Motor neuron (in vitro differentiated cells): ENCODE results near the gene NBAS. TPM values are rescaled to one million over a fixed set of nuclear protein-coding genes. Genes with fewer than 3 reads are reported as not detected.

Experiments used
- ATAC-seq, 8 experiments: fragments of 200-7000 bp; cut with Tn5 transposase; replicated peaks in 6 of 8; 2 replicates each; pipeline ENCODE4 v1.8.0; 2021; ENCODE audit warnings: mild to moderate bottlenecking in 8 of 8, moderate library complexity in 8 of 8
- H3K27ac ChIP-seq, 2 donors: fragments of 250-450 bp; sonication (Bioruptor Pico); 2 replicates each; pipeline ENCODE4 v1.9.0; 2021; ENCODE audit warnings: antibody characterized with exemption in 2 of 2, mild to moderate bottlenecking in 2 of 2, moderate library complexity in 1 of 2
- H3K4me1 ChIP-seq, 2 donors: fragments of 250-450 bp; sonication (Bioruptor Pico); replicated peaks in 1 of 2; 2 replicates each; pipeline ENCODE4 v1.6.1; 2021; ENCODE audit warnings: antibody characterized with exemption in 2 of 2, mild to moderate bottlenecking in 2 of 2, moderate library complexity in 1 of 2
- H3K4me3 ChIP-seq, 5 donors: fragments of 250-450 bp; sonication (Bioruptor Pico); 2 replicates each; pipeline ENCODE4 v1.9.0; 2021; ENCODE audit warnings: antibody characterized with exemption in 5 of 5, mild to moderate bottlenecking in 5 of 5, moderate library complexity in 4 of 5
- WGBS, 10 experiments: fragments of 450-650 bp; shearing (Covaris generic); methylation state at CpG; one replicate each; pipeline ENCODE4 v1.0.0; 2022; 5-methylcytosine and 5-hydroxymethylcytosine counted together
- in situ Hi-C, 9 experiments: fragments of 400-800 bp; cut with MboI; loops; one replicate each; pipeline ENCODE4 v1.15.0; 2021; ENCODE audit warnings: low sequenced_read_pairs in 9 of 9, low pct_unique_long_range_greater_than_20kb in 2 of 9; ENCODE audit not compliant: unreplicated experiment in 9 of 9
- total RNA-seq, 8 experiments: library from RNA; unstranded; fragments of 300-600 nt; gene quantifications; 2 replicates each; pipeline versions ENCODE4 v1.2.3 to v1.2.4, GENCODE V29; 2022

Gene NBAS
- total RNA-seq, 8 experiments from 2014 or later = 40.4 to 90.0 (median 71.7) TPM

- in situ Hi-C loops = loop anchor here in 1 of 9 experiments (25.0 kb wide), 1 partner anchor 223 kb away; the partner anchor contains the start of gene DDX1
- no peak for ATAC-seq
- WGBS, 10 experiments = 78 to 100% (median 100%) methylated on average over 1 to 2 of the region's 2 CpGs
- Histone ChIP-seq H3K27ac (no peak overlapping the region), H3K4me1 (no peaks in the 10 kb centered on the region), H3K4me3 (no peak overlapping the region)
Observed at GRCh38 chr2:15364561-15364960, 196.6 kb downstream of the NBAS start.

DNA sequence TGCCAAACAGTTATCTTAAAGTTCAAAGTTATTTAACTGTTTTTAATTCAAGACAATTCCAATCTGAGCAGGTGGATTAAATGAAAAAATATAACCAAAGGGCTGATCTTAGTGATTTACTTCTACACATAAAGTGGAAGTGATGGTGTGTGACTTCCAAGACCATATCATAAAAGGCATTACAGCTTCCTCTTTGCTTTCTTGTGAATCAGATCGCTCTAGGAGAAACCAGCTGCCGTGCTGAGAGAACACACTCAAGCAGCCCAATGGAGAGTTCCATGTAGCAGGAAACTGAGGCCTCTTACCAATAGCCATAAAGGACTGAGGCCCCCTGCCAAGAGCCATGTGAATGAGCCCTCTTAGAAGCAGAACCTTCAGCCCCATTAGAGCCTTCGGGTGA lies 197.4 kb downstream of the NBAS start:
- in situ Hi-C loops = loop anchor here in 1 of 9 experiments (25.0 kb wide), 1 partner anchor 224 kb away; the partner anchor contains the start of gene DDX1

DNA sequence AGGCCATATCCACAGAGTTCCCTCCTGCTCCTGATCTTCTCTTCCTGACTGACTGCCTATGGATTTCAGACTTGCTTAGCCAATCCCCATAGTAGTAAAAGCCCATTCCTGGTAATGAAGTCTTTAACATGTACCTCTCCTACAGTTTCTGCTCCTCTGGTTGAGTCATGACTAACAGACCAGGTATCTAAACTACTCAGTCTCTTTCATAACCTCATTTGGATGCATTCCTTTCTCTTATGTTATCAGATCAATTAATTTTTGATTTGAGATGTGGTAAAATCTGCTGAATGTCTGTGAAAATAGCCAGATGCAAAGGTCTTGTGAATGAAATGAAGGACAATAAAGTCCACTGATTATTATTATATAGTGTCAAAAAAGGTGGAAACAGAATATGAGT lies 198.0 kb downstream of the NBAS start:
- Histone ChIP-seq H3K4me1 (no peaks in the 10 kb centered on the region), H3K4me3 (no peak overlapping the region), H3K27ac (no peak overlapping the region)
- in situ Hi-C loops = loop anchor here in 1 of 9 experiments (25.0 kb wide), 1 partner anchor 224 kb away; the partner anchor contains the start of gene DDX1
- no peak for ATAC-seq

More for the DNA sequence above, 197.4 kb downstream of the NBAS start:
- no peak for ATAC-seq
- no peaks in the 10 kb centered on the region for H3K4me1 ChIP-seq
- H3K27ac ChIP-seq = no peak overlapping the region
- 90 to 100% (median 100%) methylated on average over 1 to 3 of the region's 3 CpGs; no CpG with 5 or more reads in 4 of the 10 experiments for WGBS, 10 experiments
- no peak overlapping the region for H3K4me3 ChIP-seq

GRCh38 chr2:15359716-15360531 lies 201.2 kb downstream of the NBAS start:
- Histone ChIP-seq H3K4me3 (no peak overlapping the region), H3K27ac (no peak overlapping the region), H3K4me1 (no peaks in the 10 kb centered on the region)
- in situ Hi-C loops = loop anchor here in 1 of 9 experiments (25.0 kb wide), 1 partner anchor 227 kb away; the partner anchor contains the start of gene DDX1
- peak in 3 of 8 experiments; percentile 53 to 85 (median 84) for ATAC-seq
- 37 to 100% (median 89%) methylated on average over 2 to 5 of the region's 5 CpGs for WGBS, 10 experiments

DNA sequence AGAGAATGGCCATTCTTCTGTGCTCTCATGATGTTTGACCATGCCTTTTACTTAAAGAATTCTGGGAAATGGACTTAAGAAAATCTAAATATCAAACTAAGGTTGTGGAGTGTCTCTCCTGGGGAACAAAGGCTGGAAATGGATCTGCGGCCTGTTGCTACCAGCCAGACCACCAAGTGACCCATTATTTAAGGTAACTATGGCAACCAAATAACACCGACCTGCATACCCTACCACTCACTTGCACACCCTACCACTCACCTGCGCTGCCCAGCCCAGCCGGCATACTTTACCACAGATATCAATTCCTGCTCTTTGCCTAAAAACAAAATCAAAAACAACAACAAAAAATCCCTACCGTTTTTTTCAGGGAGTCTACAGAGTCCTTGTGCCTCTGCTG lies 203.2 kb downstream of the NBAS start:
- H3K4me1 ChIP-seq = no peaks in the 10 kb centered on the region
- no peak overlapping the region for H3K27ac ChIP-seq
- in situ Hi-C loops = loop anchor here in 1 of 9 experiments (25.0 kb wide), 1 partner anchor 229 kb away; the partner anchor contains the start of gene DDX1
- 67 to 95% (median 72%) methylated on average over 2 to 5 of the region's 5 CpGs; no CpG with 5 or more reads in 6 of the 10 experiments for WGBS, 10 experiments
- no peak for ATAC-seq
- no peak overlapping the region for H3K4me3 ChIP-seq

- no peak for ATAC-seq
- no peak overlapping the region for H3K4me3 ChIP-seq
- 83 to 100% (median 100%) methylated on average over 1 of the region's 1 CpG; no CpG with 5 or more reads in 2 of the 10 experiments for WGBS, 10 experiments
- H3K4me1 ChIP-seq = no peaks in the 10 kb centered on the region
- in situ Hi-C loops = loop anchor here in 1 of 9 experiments (25.0 kb wide), 1 partner anchor 230 kb away; the partner anchor contains the start of gene DDX1
- H3K27ac ChIP-seq = no peak overlapping the region
Observed at GRCh38 chr2:15357186-15357585, 203.9 kb downstream of the NBAS start.

DNA sequence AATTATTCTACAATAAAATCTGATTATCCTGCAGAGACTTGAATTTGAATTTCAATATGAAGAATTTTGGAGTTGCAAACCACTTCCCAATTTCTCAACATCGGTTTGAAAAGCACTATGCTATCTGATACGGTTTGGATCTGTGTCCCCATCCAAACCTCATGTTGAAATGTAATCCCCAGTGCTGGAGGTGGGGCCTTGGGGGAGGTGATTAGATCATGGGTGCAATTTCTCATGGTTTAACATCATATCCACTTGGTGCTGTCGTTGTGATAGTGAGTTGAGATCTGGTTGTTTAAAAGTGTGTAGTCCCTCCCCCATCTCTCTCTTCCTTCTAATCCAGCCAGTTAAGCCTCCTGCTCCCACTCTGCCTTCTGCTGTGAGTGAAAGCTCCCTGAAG lies 205.7 kb downstream of the NBAS start:
- H3K27ac ChIP-seq = no peak overlapping the region
- no peak for ATAC-seq
- H3K4me3 ChIP-seq = no peak overlapping the region
- H3K4me1 ChIP-seq = no peaks in the 10 kb centered on the region
- WGBS, 10 experiments = 0 to 100% (median 76%) methylated on average over 1 to 3 of the region's 3 CpGs; no CpG with 5 or more reads in 4 of the 10 experiments
- in situ Hi-C loops = loop anchor here in 1 of 9 experiments (25.0 kb wide), 1 partner anchor 232 kb away; the partner anchor contains the start of gene DDX1

DNA sequence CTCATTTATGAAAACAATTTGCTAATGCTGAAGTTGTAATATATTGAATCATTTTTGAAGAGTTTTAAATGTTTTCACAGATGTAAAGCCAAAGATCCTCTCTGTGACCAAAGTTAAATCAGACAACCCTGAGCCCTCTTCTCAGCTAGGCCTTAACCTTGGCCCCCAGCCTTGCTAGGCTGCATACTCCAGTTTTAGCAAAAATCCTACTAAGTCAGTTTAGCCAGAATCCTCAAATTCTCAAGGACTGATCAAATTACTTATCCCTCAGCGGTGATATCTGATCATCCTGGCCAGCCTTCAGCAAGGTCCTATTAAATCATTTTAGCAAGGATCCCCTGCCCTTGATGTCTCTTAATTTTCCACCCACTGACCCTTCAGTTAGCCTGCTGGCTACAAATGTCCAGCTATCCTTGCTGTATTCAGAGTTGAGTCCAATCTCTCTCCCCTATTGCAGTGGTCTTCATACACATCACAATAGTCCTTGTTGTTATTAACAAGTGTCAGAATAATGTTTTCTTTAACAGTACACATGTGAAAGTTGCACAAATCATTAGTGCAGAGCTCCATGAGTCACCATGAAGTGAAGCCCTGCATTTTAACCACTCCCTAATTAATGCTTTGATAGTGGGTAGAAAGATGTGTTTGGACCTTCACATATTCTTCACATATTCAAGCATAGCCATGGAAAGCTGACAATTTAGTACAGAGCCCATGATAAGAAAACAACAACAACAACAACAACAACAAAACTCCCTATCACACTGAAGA lies 206.4 kb downstream of the NBAS start:
- no peak overlapping the region for H3K4me3 ChIP-seq
- no peaks in the 10 kb centered on the region for H3K4me1 ChIP-seq
- WGBS, 10 experiments = 45 to 83% (median 82%) methylated on average over 1 of the region's 1 CpG; no CpG with 5 or more reads in 6 of the 10 experiments
- H3K27ac ChIP-seq = no peak overlapping the region
- peak in 4 of 8 experiments; percentile 35 to 98 (median 68) for ATAC-seq
- in situ Hi-C loops = loop anchor here in 1 of 9 experiments (25.0 kb wide), 1 partner anchor 233 kb away; the partner anchor contains the start of gene DDX1

- ATAC-seq = no peak
- H3K4me1 ChIP-seq = peaks cover 0 to 14% of the 10 kb centered on the region in 2 donors
- 80 to 100% (median 95%) methylated on average over 2 to 8 of the region's 11 CpGs for WGBS, 10 experiments
- in situ Hi-C loops = loop anchor here in 1 of 9 experiments (25.0 kb wide), 1 partner anchor 235 kb away; the partner anchor contains the start of gene DDX1
- no peak overlapping the region for H3K27ac ChIP-seq
- no peak overlapping the region for H3K4me3 ChIP-seq
Observed at GRCh38 chr2:15352363-15352762, 208.8 kb downstream of the NBAS start.

DNA sequence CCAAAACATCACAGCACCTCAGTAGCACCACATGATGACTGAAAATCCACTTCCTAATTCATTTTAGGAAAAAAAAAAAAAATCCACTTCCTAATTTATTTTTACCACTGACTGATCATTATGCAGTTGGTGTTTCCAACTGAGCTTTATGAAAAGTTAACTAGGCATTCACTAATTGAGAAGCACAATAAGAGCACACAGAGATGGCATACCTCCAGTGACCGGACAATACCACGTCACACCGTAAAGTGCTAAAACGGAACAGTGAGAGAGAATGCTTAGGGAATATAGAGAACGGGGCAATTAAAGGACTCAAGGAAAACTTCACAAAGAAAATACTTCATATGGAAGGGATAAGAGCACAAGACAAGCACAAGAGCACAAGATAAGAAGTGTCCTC lies 212.5 kb downstream of the NBAS start:
- Histone ChIP-seq H3K27ac (no peak overlapping the region), H3K4me3 (no peak overlapping the region), H3K4me1 (peaks cover 0 to 14% of the 10 kb centered on the region in 2 donors)
- WGBS, 10 experiments = 72 to 100% (median 95%) methylated on average over 4 to 5 of the region's 5 CpGs; no CpG with 5 or more reads in 1 of the 10 experiments
- no peak for ATAC-seq
- in situ Hi-C loops = no loop called here

- in situ Hi-C loops = no loop called here
- peaks cover 0 to 14% of the 10 kb centered on the region in 2 donors for H3K4me1 ChIP-seq
- H3K27ac ChIP-seq = no peak overlapping the region
- ATAC-seq = peak in 5 of 8 experiments; percentile 38 to 84 (median 43)
- H3K4me3 ChIP-seq = no peak overlapping the region
- 54 to 100% (median 84%) methylated on average over 1 to 4 of the region's 4 CpGs for WGBS, 10 experiments
Observed at GRCh38 chr2:15348045-15348444, 213.1 kb downstream of the NBAS start.

DNA sequence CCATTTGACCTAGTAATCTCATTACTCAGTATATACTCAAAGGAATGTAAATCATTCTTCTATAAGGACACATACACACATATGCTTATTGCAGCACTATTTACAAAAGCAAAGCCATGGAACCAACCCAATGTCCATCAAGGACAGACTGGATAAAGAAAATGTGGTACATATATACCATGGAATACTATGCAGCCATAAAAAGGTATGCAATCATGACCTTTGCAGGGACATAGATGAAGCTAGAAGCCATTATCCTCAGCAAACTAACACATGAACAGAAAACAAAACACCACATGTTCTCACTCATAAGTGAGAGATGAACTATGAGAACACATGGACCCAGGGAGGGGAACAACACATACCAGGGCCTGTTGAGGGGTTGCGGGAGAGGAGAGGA lies 214.5 kb downstream of the NBAS start:
- H3K4me3 ChIP-seq = no peak overlapping the region
- no peak for ATAC-seq
- H3K4me1 ChIP-seq = peaks cover 0 to 14% of the 10 kb centered on the region in 2 donors
- 78 to 100% (median 100%) methylated on average over 1 of the region's 1 CpG; no CpG with 5 or more reads in 6 of the 10 experiments for WGBS, 10 experiments
- H3K27ac ChIP-seq = no peak overlapping the region
- in situ Hi-C loops = no loop called here
